ENCODE data around the gene CCSER1. TPM values are rescaled to one million over a fixed set of nuclear protein-coding genes. Genes with fewer than 3 reads are reported as not detected.

Gene CCSER1
- polyA plus RNA-seq, 3 donors, result 0.09 to 0.75 (median 0.13) TPM

GRCh38 chr4:90237751-90238530, 110.7 kb downstream of the CCSER1 start:
- Histone ChIP-seq H3K4me3 (replicated peaks in 1 of 3; ENCODE audit: low read depth in 2 of 3, low read length in 3 of 3) (no peak overlapping the region), H3K36me3 (replicated peaks in 1 of 2; ENCODE audit: control insufficient read depth in 1 of 2, insufficient read depth in 2 of 2, low read length in 2 of 2) (no peaks in the 10 kb centered on the region), H3K79me2 (ENCODE audit: insufficient read depth, low read length) (no peaks in the 10 kb centered on the region), H3K4me1 (ENCODE audit: control insufficient read depth in 1 of 2, insufficient read depth in 2 of 2, low read length in 2 of 2) (no peaks in the 10 kb centered on the region), H2AFZ (ENCODE audit: insufficient read depth, low read depth, low read length, poor library complexity, severe bottlenecking) (no peak overlapping the region), H3K27me3 (ENCODE audit: control insufficient read depth in 2 of 2, insufficient read depth in 2 of 2, low read length in 2 of 2) (no peaks in the 10 kb centered on the region), H3K4me2 (replicated peaks; ENCODE audit: extremely low read depth, low read length, poor library complexity, severe bottlenecking) (no peak overlapping the region), H3K9me3 (replicated peaks in 1 of 2; ENCODE audit: control insufficient read depth in 1 of 2, insufficient read depth in 1 of 2, low read length in 2 of 2) (no peaks in the 10 kb centered on the region), H3K27ac (ENCODE audit: low read depth in 1 of 2, low read length in 2 of 2) (no peak overlapping the region), H4K20me1 (ENCODE audit: insufficient read depth, low read length) (no peaks in the 10 kb centered on the region), H3K9ac (ENCODE audit: insufficient read depth, low read length, poor library complexity, severe bottlenecking) (no peak overlapping the region)
- Mint-ChIP-seq H3K4me1 (no peaks in the 10 kb centered on the region), H3K27ac (no peak overlapping the region), H3K27me3 (ENCODE audit: low read depth in 3 of 3) (no peaks in the 10 kb centered on the region), H3K9me3 (peaks cover 0 to 1% (median 0%) of the 10 kb centered on the region in 7 donors), H3K36me3 (no peaks in the 10 kb centered on the region), H3K4me3 (no peak overlapping the region)
- WGBS (ENCODE audit: insufficient coverage), result no CpG with 5 or more reads among the region's 4 CpGs
- intact Hi-C loops (cut with micrococcal nuclease), result no loop called here
- no peak for DNase-seq
- TF ChIP-seq CTCF (IDR thresholded peaks at IDR 0.05), result no peak

GRCh38 chr4:90240333-90240732, 113.1 kb downstream of the CCSER1 start:
- Histone ChIP-seq H3K4me3 (replicated peaks in 1 of 3; ENCODE audit: low read depth in 2 of 3, low read length in 3 of 3) (no peak overlapping the region), H3K36me3 (replicated peaks in 1 of 2; ENCODE audit: control insufficient read depth in 1 of 2, insufficient read depth in 2 of 2, low read length in 2 of 2) (no peaks in the 10 kb centered on the region), H3K9ac (ENCODE audit: insufficient read depth, low read length, poor library complexity, severe bottlenecking) (no peak overlapping the region), H4K20me1 (ENCODE audit: insufficient read depth, low read length) (no peaks in the 10 kb centered on the region), H3K27ac (ENCODE audit: low read depth in 1 of 2, low read length in 2 of 2) (no peak overlapping the region), H2AFZ (ENCODE audit: insufficient read depth, low read depth, low read length, poor library complexity, severe bottlenecking) (no peak overlapping the region), H3K9me3 (replicated peaks in 1 of 2; ENCODE audit: control insufficient read depth in 1 of 2, insufficient read depth in 1 of 2, low read length in 2 of 2) (no peaks in the 10 kb centered on the region), H3K4me2 (replicated peaks; ENCODE audit: extremely low read depth, low read length, poor library complexity, severe bottlenecking) (no peak overlapping the region), H3K27me3 (ENCODE audit: control insufficient read depth in 2 of 2, insufficient read depth in 2 of 2, low read length in 2 of 2) (no peaks in the 10 kb centered on the region), H3K4me1 (ENCODE audit: control insufficient read depth in 1 of 2, insufficient read depth in 2 of 2, low read length in 2 of 2) (no peaks in the 10 kb centered on the region), H3K79me2 (ENCODE audit: insufficient read depth, low read length) (no peaks in the 10 kb centered on the region)
- Mint-ChIP-seq H3K27ac (no peak overlapping the region), H3K4me3 (no peak overlapping the region), H3K36me3 (no peaks in the 10 kb centered on the region), H3K27me3 (ENCODE audit: low read depth in 3 of 3) (no peaks in the 10 kb centered on the region), H3K4me1 (no peaks in the 10 kb centered on the region), H3K9me3 (peaks cover 0 to 3% (median 0%) of the 10 kb centered on the region in 7 donors)
- intact Hi-C loops (cut with micrococcal nuclease), result no loop called here
- no peak for TF ChIP-seq CTCF (IDR thresholded peaks at IDR 0.05)
- no peak for DNase-seq
- no CpG with 5 or more reads among the region's 1 CpG for WGBS (ENCODE audit: insufficient coverage)

Data from CD14-positive monocyte (primary cell).